ENCODE results near the gene PDS5A.

PDS5A gene

DNA sequence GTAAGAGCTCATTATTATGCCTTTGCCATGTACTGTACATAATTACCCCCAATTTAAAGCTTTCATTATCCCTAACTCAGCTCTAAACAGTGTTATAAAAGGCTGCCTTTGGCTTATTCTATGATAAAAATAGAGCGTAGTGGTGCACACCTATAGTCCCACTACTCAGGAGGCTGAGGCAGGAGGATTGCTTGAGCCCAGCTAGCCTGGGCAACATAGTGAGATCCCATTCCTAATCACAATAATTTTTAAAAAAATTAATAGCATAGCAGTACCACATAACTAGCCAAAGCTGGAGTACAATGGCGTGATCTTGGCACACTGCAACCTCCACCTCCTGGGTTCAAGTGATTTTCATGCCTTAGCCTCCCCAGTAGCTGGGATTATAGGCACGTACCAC is 112.4 kb downstream of the PDS5A start:
- Histone ChIP-seq H3K9me3 (ENCODE audit: insufficient read depth, low read depth, low read length) (no peaks in the 10 kb centered on the region), H3K18ac (ENCODE audit: low read length) (no peak overlapping the region), H2AK5ac (ENCODE audit: low read length) (no peak overlapping the region), H3K79me1 (ENCODE audit: low read length) (no peaks in the 10 kb centered on the region), H4K8ac (ENCODE audit: low read depth, low read length) (no peak overlapping the region), H3K27me3 (ENCODE audit: insufficient read depth, low read length) (no peaks in the 10 kb centered on the region), H2BK12ac (ENCODE audit: low read length) (no peak overlapping the region), H3K4me3 (ENCODE audit: low read depth, low read length) (no peak overlapping the region), H3K4ac (ENCODE audit: low read depth, low read length) (no peak overlapping the region), H3K9ac (ENCODE audit: low read length) (no peak overlapping the region), H2BK5ac (ENCODE audit: low read depth, low read length, poor library complexity) (no peak overlapping the region), H3K4me2 (ENCODE audit: low read length) (no peak overlapping the region), H4K12ac (ENCODE audit: low read depth, low read length) (no peak overlapping the region), H3K79me2 (ENCODE audit: control insufficient read depth, insufficient read depth, low read length, poor library complexity) (no peaks in the 10 kb centered on the region), H4K91ac (ENCODE audit: low read depth, low read length) (no peak overlapping the region), H3K4me1 (ENCODE audit: control insufficient read depth in 1 of 2, insufficient read depth in 2 of 2, low read length in 2 of 2) (no peaks in the 10 kb centered on the region), H3K23ac (ENCODE audit: low read length) (no peak overlapping the region), H2BK120ac (ENCODE audit: insufficient read depth, low read length, poor library complexity) (no peak overlapping the region), H3K27ac (ENCODE audit: low read depth, low read length) (no peak overlapping the region), H2AFZ (ENCODE audit: insufficient read depth, low read length, poor library complexity) (no peak overlapping the region), H3K36me3 (ENCODE audit: control insufficient read depth in 1 of 2, insufficient read depth in 2 of 2, low read length in 2 of 2) (peaks cover 24% of the 10 kb centered on the region in 2 experiments), H3K14ac (ENCODE audit: low read length) (no peak overlapping the region)
- no CpG with 5 or more reads among the region's 3 CpGs for WGBS (ENCODE audit: extremely low coverage, insufficient coverage, insufficient read length)
- no peak for DNase-seq

DNA sequence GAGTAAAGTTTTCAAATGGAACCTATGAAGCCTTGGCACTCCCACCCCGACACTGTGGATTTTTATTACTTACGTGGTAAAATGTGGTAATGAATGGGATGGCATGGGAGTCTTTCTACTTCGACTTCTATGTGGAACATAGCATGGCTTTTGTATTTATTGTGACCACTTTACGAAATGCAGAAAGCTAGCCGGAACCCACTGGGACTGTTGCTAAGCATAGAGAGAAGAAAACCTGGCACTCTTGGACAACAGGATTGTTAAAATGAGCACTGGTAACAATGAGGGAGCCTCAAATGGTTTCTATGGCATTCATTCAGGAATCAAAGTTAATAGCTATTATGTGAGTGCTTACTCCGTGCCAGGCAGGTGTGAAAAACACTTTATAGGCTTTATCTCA is 113.3 kb downstream of the PDS5A start:
- no peak overlapping the region for H3K18ac ChIP-seq (ENCODE audit: low read length)
- no peak overlapping the region for H2AK5ac ChIP-seq (ENCODE audit: low read length)
- no peak overlapping the region for H4K12ac ChIP-seq (ENCODE audit: low read depth, low read length)
- H3K36me3 ChIP-seq (ENCODE audit: control insufficient read depth in 1 of 2, insufficient read depth in 2 of 2, low read length in 2 of 2) = peaks cover 27 to 29% of the 10 kb centered on the region in 2 experiments
- H3K27ac ChIP-seq (ENCODE audit: low read depth, low read length) = no peak overlapping the region
- no peak overlapping the region for H3K4ac ChIP-seq (ENCODE audit: low read depth, low read length)
- H3K9ac ChIP-seq (ENCODE audit: low read length) = no peak overlapping the region
- H2BK12ac ChIP-seq (ENCODE audit: low read length) = no peak overlapping the region
- WGBS (ENCODE audit: extremely low coverage, insufficient coverage, insufficient read length) = no CpG with 5 or more reads among the region's 6 CpGs
- no peaks in the 10 kb centered on the region for H3K9me3 ChIP-seq (ENCODE audit: insufficient read depth, low read depth, low read length)
- no peak overlapping the region for H2AFZ ChIP-seq (ENCODE audit: insufficient read depth, low read length, poor library complexity)
- no peak overlapping the region for H2BK5ac ChIP-seq (ENCODE audit: low read depth, low read length, poor library complexity)
- H3K4me3 ChIP-seq (ENCODE audit: low read depth, low read length) = no peak overlapping the region
- no peak overlapping the region for H4K91ac ChIP-seq (ENCODE audit: low read depth, low read length)
- H3K27me3 ChIP-seq (ENCODE audit: insufficient read depth, low read length) = no peaks in the 10 kb centered on the region
- no peak overlapping the region for H4K8ac ChIP-seq (ENCODE audit: low read depth, low read length)
- H3K23ac ChIP-seq (ENCODE audit: low read length) = no peak overlapping the region
- DNase-seq = no peak
- no peak overlapping the region for H3K14ac ChIP-seq (ENCODE audit: low read length)
- no peaks in the 10 kb centered on the region for H3K79me1 ChIP-seq (ENCODE audit: low read length)
- no peaks in the 10 kb centered on the region for H3K4me1 ChIP-seq (ENCODE audit: control insufficient read depth in 1 of 2, insufficient read depth in 2 of 2, low read length in 2 of 2)
- H3K79me2 ChIP-seq (ENCODE audit: control insufficient read depth, insufficient read depth, low read length, poor library complexity) = no peaks in the 10 kb centered on the region
- no peak overlapping the region for H2BK120ac ChIP-seq (ENCODE audit: insufficient read depth, low read length, poor library complexity)
- H3K4me2 ChIP-seq (ENCODE audit: low read length) = no peak overlapping the region

DNA sequence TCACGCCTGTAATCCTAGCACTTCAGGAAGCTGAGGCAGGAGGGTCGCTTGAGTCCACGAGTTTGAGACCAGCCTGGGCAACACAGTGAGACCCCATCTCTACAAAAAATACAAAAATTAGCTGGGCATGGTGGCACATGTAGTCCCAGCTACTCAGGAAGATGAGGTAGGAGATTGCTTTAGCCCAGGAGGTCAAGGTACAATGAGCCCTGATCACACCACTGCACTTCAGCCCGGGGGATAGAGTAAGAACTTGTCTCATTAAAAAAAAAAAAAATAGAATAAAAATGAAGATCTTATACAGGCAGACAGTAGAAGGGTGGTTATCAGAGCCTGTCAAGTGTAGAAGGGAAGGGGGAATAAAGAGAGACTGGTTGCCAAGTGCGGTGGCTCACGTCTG is 116.9 kb downstream of the PDS5A start:
- Histone ChIP-seq H3K9ac (ENCODE audit: low read length) (no peak overlapping the region), H2BK12ac (ENCODE audit: low read length) (no peak overlapping the region)
- no CpG with 5 or more reads among the region's 6 CpGs for WGBS (ENCODE audit: extremely low coverage, insufficient coverage, insufficient read length)

DNA sequence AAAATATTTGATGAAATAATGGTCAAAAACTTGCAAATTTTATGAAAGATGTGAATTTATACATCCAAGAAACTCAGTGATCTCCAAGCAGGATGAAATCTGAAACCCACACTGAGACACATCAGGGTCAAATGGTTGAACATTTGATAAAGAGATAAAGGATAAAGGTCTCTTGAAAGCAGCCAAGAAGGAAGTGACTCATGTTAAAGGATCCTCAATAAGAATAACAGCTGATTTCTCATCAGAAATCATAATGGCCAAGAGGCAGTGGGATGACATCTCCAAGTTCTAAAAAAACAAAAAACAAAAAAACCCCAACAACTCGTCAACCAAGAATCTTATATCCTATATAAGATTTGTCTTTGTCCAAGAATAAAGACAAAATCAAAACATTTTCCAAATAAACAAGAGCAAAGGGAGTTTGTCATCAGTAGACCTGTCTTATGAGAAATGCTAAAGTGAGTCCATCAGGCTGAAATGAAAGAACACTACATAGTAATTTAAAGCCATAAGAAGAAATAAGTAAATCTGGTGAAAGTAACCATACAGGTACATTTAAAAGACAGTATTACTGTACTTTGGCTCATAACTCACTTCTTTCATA is 121.7 kb downstream of the PDS5A start:
- no peak overlapping the region for H3K4ac ChIP-seq (ENCODE audit: low read depth, low read length)
- H3K9me3 ChIP-seq (ENCODE audit: insufficient read depth, low read depth, low read length) = no peaks in the 10 kb centered on the region
- no peak overlapping the region for H2BK120ac ChIP-seq (ENCODE audit: insufficient read depth, low read length, poor library complexity)
- no peaks in the 10 kb centered on the region for H3K79me2 ChIP-seq (ENCODE audit: control insufficient read depth, insufficient read depth, low read length, poor library complexity)
- H3K36me3 ChIP-seq (ENCODE audit: control insufficient read depth in 1 of 2, insufficient read depth in 2 of 2, low read length in 2 of 2) = peaks cover 16 to 23% of the 10 kb centered on the region in 2 experiments
- H3K14ac ChIP-seq (ENCODE audit: low read length) = no peak overlapping the region
- H4K8ac ChIP-seq (ENCODE audit: low read depth, low read length) = no peak overlapping the region
- H3K18ac ChIP-seq (ENCODE audit: low read length) = no peak overlapping the region
- no peaks in the 10 kb centered on the region for H3K27me3 ChIP-seq (ENCODE audit: insufficient read depth, low read length)
- H3K23ac ChIP-seq (ENCODE audit: low read length) = no peak overlapping the region
- WGBS (ENCODE audit: extremely low coverage, insufficient coverage, insufficient read length) = 100% methylated on average over 1 of the region's 1 CpG
- H2AK5ac ChIP-seq (ENCODE audit: low read length) = no peak overlapping the region
- H4K12ac ChIP-seq (ENCODE audit: low read depth, low read length) = no peak overlapping the region
- no peak overlapping the region for H3K4me2 ChIP-seq (ENCODE audit: low read length)
- H3K4me3 ChIP-seq (ENCODE audit: low read depth, low read length) = no peak overlapping the region
- H4K91ac ChIP-seq (ENCODE audit: low read depth, low read length) = no peak overlapping the region
- H3K27ac ChIP-seq (ENCODE audit: low read depth, low read length) = no peak overlapping the region
- no peak overlapping the region for H2AFZ ChIP-seq (ENCODE audit: insufficient read depth, low read length, poor library complexity)
- no peaks in the 10 kb centered on the region for H3K79me1 ChIP-seq (ENCODE audit: low read length)
- H2BK5ac ChIP-seq (ENCODE audit: low read depth, low read length, poor library complexity) = no peak overlapping the region
- H3K4me1 ChIP-seq (ENCODE audit: control insufficient read depth in 1 of 2, insufficient read depth in 2 of 2, low read length in 2 of 2) = no peaks in the 10 kb centered on the region
- no peak overlapping the region for H2BK12ac ChIP-seq (ENCODE audit: low read length)
- DNase-seq = peak; percentile 6 to 73
- no peak overlapping the region for H3K9ac ChIP-seq (ENCODE audit: low read length)

More for the DNA sequence above, 116.9 kb downstream of the PDS5A start:
- Histone ChIP-seq H3K14ac (ENCODE audit: low read length) (no peak overlapping the region), H3K27ac (ENCODE audit: low read depth, low read length) (no peak overlapping the region), H3K4me2 (ENCODE audit: low read length) (no peak overlapping the region), H3K23ac (ENCODE audit: low read length) (no peak overlapping the region), H3K79me2 (ENCODE audit: control insufficient read depth, insufficient read depth, low read length, poor library complexity) (no peaks in the 10 kb centered on the region), H2BK120ac (ENCODE audit: insufficient read depth, low read length, poor library complexity) (no peak overlapping the region), H2AK5ac (ENCODE audit: low read length) (no peak overlapping the region), H2BK5ac (ENCODE audit: low read depth, low read length, poor library complexity) (no peak overlapping the region), H2AFZ (ENCODE audit: insufficient read depth, low read length, poor library complexity) (no peak overlapping the region), H4K12ac (ENCODE audit: low read depth, low read length) (no peak overlapping the region), H3K4ac (ENCODE audit: low read depth, low read length) (no peak overlapping the region), H3K18ac (ENCODE audit: low read length) (no peak overlapping the region), H3K4me1 (ENCODE audit: control insufficient read depth in 1 of 2, insufficient read depth in 2 of 2, low read length in 2 of 2) (no peaks in the 10 kb centered on the region), H4K91ac (ENCODE audit: low read depth, low read length) (no peak overlapping the region), H3K36me3 (ENCODE audit: control insufficient read depth in 1 of 2, insufficient read depth in 2 of 2, low read length in 2 of 2) (peaks cover 22 to 24% of the 10 kb centered on the region in 2 experiments), H4K8ac (ENCODE audit: low read depth, low read length) (no peak overlapping the region), H3K27me3 (ENCODE audit: insufficient read depth, low read length) (no peaks in the 10 kb centered on the region), H3K79me1 (ENCODE audit: low read length) (no peaks in the 10 kb centered on the region), H3K9me3 (ENCODE audit: insufficient read depth, low read depth, low read length) (no peaks in the 10 kb centered on the region), H3K4me3 (ENCODE audit: low read depth, low read length) (no peak overlapping the region)
- DNase-seq = no peak
